ENCODE measurements around the gene HOXB4. TPM values are rescaled to one million over a fixed set of nuclear protein-coding genes. Genes with fewer than 3 reads are reported as not detected.

The HOXB4 gene
- total RNA-seq, 1 donor from 2014 or later, result 6.5 TPM

DNA sequence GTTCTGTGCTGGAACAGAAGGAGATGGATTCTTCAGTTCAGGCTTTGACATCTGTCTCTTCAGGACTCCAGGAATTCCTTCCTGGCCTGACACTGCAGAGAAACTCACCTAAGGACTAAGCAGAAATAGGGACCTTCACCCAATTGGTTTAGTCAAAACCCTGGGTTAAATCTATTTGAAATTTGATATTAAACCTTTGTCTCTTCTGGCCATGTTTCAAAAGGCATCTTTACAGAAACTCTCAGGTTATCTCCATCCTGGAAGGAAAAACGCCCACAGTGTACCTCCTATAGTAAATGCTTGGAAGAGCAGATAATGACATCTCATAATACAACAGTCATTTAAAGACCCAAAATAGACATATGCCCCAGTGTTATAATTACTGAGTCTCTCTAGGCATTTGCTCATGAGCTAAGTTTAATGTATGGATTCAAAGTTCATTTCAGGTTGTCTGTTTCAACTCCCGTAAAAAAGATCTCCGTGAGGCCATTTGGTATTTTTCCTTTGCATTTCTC is 5.6 kb upstream of the HOXB4 start:
- Mint-ChIP-seq H3K36me3 (ENCODE audit: low read depth, unreplicated experiment) (no peaks in the 10 kb centered on the region), H3K4me1 (ENCODE audit: unreplicated experiment) (peaks cover 70% of the 10 kb centered on the region), H3K27me3 (ENCODE audit: unreplicated experiment) (peaks cover 69% of the 10 kb centered on the region), H3K9me3 (ENCODE audit: unreplicated experiment) (no peaks in the 10 kb centered on the region), H3K4me3 (ENCODE audit: unreplicated experiment) (peak overlapping the region; percentile 16), H3K27ac (ENCODE audit: unreplicated experiment) (no peak overlapping the region)
- no peak for DNase-seq (ENCODE audit: low spot score)
- TF ChIP-seq, protein P1, sequence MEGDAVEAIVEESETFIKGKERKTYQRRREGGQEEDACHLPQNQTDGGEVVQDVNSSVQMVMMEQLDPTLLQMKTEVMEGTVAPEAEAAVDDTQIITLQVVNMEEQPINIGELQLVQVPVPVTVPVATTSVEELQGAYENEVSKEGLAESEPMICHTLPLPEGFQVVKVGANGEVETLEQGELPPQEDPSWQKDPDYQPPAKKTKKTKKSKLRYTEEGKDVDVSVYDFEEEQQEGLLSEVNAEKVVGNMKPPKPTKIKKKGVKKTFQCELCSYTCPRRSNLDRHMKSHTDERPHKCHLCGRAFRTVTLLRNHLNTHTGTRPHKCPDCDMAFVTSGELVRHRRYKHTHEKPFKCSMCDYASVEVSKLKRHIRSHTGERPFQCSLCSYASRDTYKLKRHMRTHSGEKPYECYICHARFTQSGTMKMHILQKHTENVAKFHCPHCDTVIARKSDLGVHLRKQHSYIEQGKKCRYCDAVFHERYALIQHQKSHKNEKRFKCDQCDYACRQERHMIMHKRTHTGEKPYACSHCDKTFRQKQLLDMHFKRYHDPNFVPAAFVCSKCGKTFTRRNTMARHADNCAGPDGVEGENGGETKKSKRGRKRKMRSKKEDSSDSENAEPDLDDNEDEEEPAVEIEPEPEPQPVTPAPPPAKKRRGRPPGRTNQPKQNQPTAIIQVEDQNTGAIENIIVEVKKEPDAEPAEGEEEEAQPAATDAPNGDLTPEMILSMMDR (IDR thresholded peaks at IDR 0.05; ENCODE audit: unreplicated experiment), result no peak

DNA sequence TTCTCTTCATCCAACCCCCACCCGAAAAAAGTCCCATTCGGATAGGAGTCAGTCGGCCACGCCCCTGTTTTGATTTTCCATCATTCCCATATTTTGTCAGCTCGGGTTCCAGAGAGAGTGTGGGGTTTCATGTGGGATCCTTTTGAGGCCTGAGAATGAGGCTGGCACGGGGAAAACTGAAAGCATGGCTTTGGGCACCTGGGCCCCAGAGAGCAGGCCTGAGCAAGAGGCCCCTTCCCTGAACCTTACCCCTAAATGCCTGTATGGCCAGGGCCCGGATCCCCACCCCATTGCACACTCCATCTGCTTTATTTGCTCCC is 4.6 kb upstream of the HOXB4 start:
- no peak for DNase-seq (ENCODE audit: low spot score)
- Mint-ChIP-seq H3K4me3 (ENCODE audit: unreplicated experiment) (peak overlapping the region; percentile 84), H3K9me3 (ENCODE audit: unreplicated experiment) (no peaks in the 10 kb centered on the region), H3K27ac (ENCODE audit: unreplicated experiment) (no peak overlapping the region), H3K4me1 (ENCODE audit: unreplicated experiment) (peaks cover 64% of the 10 kb centered on the region), H3K27me3 (ENCODE audit: unreplicated experiment) (peaks cover 62% of the 10 kb centered on the region), H3K36me3 (ENCODE audit: low read depth, unreplicated experiment) (no peaks in the 10 kb centered on the region)
- TF ChIP-seq, protein P1 (IDR thresholded peaks at IDR 0.05; ENCODE audit: unreplicated experiment), result no peak

DNA sequence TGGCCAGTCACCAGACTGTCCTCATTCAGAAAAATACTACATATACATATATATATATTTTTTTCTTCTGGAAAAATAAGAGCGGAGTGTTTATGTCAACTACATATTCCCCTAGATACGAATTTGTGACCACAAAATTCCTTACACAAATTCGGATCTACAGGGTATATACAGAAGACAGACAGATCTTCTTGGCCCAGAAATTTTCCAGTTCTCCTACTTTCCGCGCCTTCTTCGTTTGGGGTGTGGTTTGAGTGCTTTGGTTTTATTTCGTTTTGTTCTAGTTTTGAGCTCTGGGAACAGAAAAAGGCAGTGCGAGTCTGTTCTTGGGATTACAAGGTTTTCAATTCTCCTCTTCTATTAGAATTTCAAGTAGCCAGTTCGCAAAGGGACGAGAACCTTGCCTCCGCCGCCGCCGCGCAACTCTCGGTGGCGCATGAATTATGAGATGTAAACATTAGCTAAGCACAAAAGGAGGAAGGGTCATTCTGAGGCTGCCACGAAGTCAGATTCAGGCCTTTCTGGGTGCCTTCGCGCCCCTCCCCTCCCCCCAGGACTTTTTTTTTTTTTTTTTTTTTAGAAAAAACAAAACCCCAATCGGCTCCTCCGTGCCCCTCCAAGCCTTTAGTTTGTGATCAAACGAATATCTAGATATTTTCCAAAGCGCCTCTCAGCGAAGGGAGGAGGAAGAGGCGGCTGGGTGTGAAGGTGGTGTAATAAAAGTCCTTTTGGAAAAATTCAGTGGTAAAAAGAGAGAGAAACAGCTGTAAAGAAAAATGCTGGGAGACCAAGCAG is 1.8 kb upstream of the HOXB4 start:
- H3K9me3 Mint-ChIP-seq (ENCODE audit: unreplicated experiment), result no peaks in the 10 kb centered on the region
- H3K27ac Mint-ChIP-seq (ENCODE audit: unreplicated experiment), result no peak overlapping the region
- peak overlapping the region; percentile 23 for H3K4me3 Mint-ChIP-seq (ENCODE audit: unreplicated experiment)
- DNase-seq (ENCODE audit: low spot score), result no peak
- TF ChIP-seq, protein P1 (IDR thresholded peaks at IDR 0.05; ENCODE audit: unreplicated experiment), result no peak
- H3K27me3 Mint-ChIP-seq (ENCODE audit: unreplicated experiment), result peaks cover 47% of the 10 kb centered on the region
- peaks cover 52% of the 10 kb centered on the region for H3K4me1 Mint-ChIP-seq (ENCODE audit: unreplicated experiment)
- no peaks in the 10 kb centered on the region for H3K36me3 Mint-ChIP-seq (ENCODE audit: low read depth, unreplicated experiment)

DNA sequence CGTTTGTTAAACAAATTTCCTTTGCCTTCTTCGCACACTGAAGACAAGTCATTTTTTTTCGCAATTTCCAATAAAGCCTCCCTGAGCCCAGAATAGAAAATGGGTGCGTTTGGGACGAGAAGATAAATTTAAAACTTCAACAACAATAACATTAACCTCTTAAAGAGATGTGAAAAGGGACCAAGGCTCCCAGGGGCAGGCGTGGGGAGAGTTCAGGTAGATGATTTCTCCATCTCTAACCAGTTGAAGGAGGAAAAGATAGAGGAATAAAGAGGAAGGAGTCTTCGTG is 1.3 kb upstream of the HOXB4 start:
- Mint-ChIP-seq H3K4me1 (ENCODE audit: unreplicated experiment) (peaks cover 50% of the 10 kb centered on the region), H3K27me3 (ENCODE audit: unreplicated experiment) (peaks cover 46% of the 10 kb centered on the region), H3K4me3 (ENCODE audit: unreplicated experiment) (peak overlapping the region; percentile 90), H3K36me3 (ENCODE audit: low read depth, unreplicated experiment) (no peaks in the 10 kb centered on the region), H3K9me3 (ENCODE audit: unreplicated experiment) (no peaks in the 10 kb centered on the region), H3K27ac (ENCODE audit: unreplicated experiment) (peak overlapping the region; percentile 34)
- no peak for DNase-seq (ENCODE audit: low spot score)
- TF ChIP-seq, protein P1 (IDR thresholded peaks at IDR 0.05; ENCODE audit: unreplicated experiment), result no peak

DNA sequence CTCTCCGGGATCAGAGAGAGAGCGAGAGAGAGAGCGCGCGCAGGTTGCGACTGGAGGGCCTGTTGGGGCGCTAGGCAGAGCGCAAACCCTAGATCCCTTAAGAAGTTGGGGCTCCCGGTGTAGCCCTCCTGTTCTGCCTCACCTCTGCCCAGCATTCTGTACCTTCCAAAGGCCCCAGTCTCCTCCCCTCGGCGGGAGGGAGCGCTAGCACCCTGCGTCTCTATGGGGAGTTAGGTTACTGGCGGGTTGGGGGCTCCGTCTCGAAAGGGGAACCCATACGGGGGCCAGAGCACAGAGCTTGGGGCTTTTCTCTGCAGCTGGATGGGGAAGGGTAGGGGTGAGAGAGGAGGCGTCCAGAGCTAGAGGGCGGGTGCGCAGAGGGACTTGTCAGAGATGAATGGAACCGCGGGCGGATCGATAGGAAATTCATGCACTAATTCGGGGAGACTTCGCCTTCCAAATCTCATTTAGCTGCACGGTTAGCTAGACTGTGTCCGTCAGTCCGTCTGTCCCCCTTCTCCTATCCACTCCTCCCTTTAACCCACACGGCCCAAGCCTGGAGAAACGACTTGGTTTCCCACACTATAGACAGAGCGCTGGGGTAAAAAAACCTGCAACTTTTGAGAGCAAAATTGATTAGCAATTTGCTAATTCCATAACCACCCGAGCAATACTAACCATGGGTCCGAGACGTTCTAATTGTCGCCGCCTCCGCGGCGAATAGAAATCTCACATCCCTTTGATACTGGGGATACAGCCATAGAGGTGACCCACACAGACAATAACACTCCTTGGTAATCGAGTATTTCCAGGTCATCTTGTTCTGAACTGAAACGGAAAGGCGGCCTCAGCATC is 693 bp upstream of the HOXB4 start:
- Mint-ChIP-seq H3K27me3 (ENCODE audit: unreplicated experiment) (peaks cover 46% of the 10 kb centered on the region), H3K27ac (ENCODE audit: unreplicated experiment) (peak overlapping the region; percentile 34), H3K4me3 (ENCODE audit: unreplicated experiment) (peak overlapping the region; percentile 90), H3K36me3 (ENCODE audit: low read depth, unreplicated experiment) (no peaks in the 10 kb centered on the region), H3K9me3 (ENCODE audit: unreplicated experiment) (no peaks in the 10 kb centered on the region), H3K4me1 (ENCODE audit: unreplicated experiment) (peaks cover 53% of the 10 kb centered on the region)
- TF ChIP-seq, protein P1 (IDR thresholded peaks at IDR 0.05; ENCODE audit: unreplicated experiment), result no peak
- no peak for DNase-seq (ENCODE audit: low spot score)

Data from endothelial cell (in vitro differentiated cells).